CD14-positive monocyte (primary cell): ENCODE data around the gene CSN3. TPM values are rescaled to one million over a fixed set of nuclear protein-coding genes. Genes with fewer than 3 reads are reported as not detected.

Experiments used
- DNase-seq, 3 donors: peaks; one replicate each; pipeline ENCODE4 v3.0.0-alpha.2; 2011 to 2022
- H2AFZ ChIP-seq: 2 replicates; pipeline ENCODE4 v1.6.0; 2012; ENCODE audit warnings: mild to moderate bottlenecking, low read depth, low read length, inconsistent platforms; ENCODE audit not compliant: insufficient read depth, poor library complexity, severe bottlenecking
- H3K27ac ChIP-seq, 2 donors: 1 replicate in 1 of 2; 2 replicates in 1 of 2; pipeline ENCODE4 v1.5.1; 2012 to 2013; ENCODE audit warnings: low read length in 2 of 2, control low read depth in 1 of 2, inconsistent platforms in 1 of 2, low read depth in 1 of 2, mild to moderate bottlenecking in 1 of 2
- H3K27me3 ChIP-seq, 2 donors: one replicate each; pipeline versions ENCODE4 v1.6.0 to v1.6.1; 2011 to 2013; ENCODE audit warnings: low read length in 2 of 2; ENCODE audit not compliant: control insufficient read depth in 2 of 2, insufficient read depth in 2 of 2
- H3K36me3 ChIP-seq, 2 donors: replicated peaks in 1 of 2; 1 replicate in 1 of 2; 2 replicates in 1 of 2; pipeline versions ENCODE4 v1.5.1 to v1.6.1; 2012 to 2013; ENCODE audit warnings: low read length in 2 of 2, control low read depth in 1 of 2, inconsistent platforms in 1 of 2, mild to moderate bottlenecking in 1 of 2; ENCODE audit not compliant: insufficient read depth in 2 of 2, control insufficient read depth in 1 of 2
- H3K4me1 ChIP-seq, 2 donors: 1 replicate in 1 of 2; 2 replicates in 1 of 2; pipeline versions ENCODE4 v1.5.1 to v1.6.1; 2012 to 2013; ENCODE audit warnings: low read length in 2 of 2, control low read depth in 1 of 2, inconsistent platforms in 1 of 2, mild to moderate bottlenecking in 1 of 2, moderate library complexity in 1 of 2; ENCODE audit not compliant: insufficient read depth in 2 of 2, control insufficient read depth in 1 of 2
- H3K4me2 ChIP-seq: replicated peaks from 2 replicates; pipeline ENCODE3; 2012; ENCODE audit warnings: low read length, moderate library complexity, mild to moderate bottlenecking; ENCODE audit not compliant: poor library complexity, severe bottlenecking; ENCODE audit errors: extremely low read depth
- H3K4me3 ChIP-seq, 3 experiments: fragments of 200-600 bp in 1 of 3; sonication (generic) in 1 of 3; replicated peaks in 1 of 3; 1 replicate in 2 of 3; 2 replicates in 1 of 3; pipeline ENCODE4 v1.5.1; 2011 to 2013; ENCODE audit warnings: low read length in 3 of 3, mild to moderate bottlenecking in 3 of 3, control low read depth in 2 of 3, low read depth in 2 of 3, inconsistent platforms in 1 of 3, moderate library complexity in 1 of 3
- H3K79me2 ChIP-seq: 2 replicates; pipeline ENCODE4 v1.6.0; 2012; ENCODE audit warnings: mild to moderate bottlenecking, control low read depth, inconsistent platforms, low read length, moderate library complexity; ENCODE audit not compliant: insufficient read depth
- H3K9ac ChIP-seq: 2 replicates; pipeline ENCODE4 v1.6.0; 2017; ENCODE audit warnings: low read length, mild to moderate bottlenecking; ENCODE audit not compliant: insufficient read depth, poor library complexity, severe bottlenecking
- H3K9me3 ChIP-seq, 2 donors: replicated peaks in 1 of 2; 1 replicate in 1 of 2; 2 replicates in 1 of 2; pipeline versions ENCODE4 v1.5.1 to v1.6.1; 2012 to 2013; ENCODE audit warnings: low read length in 2 of 2, control low read depth in 1 of 2; ENCODE audit not compliant: control insufficient read depth in 1 of 2, insufficient read depth in 1 of 2
- H4K20me1 ChIP-seq: 2 replicates; pipeline ENCODE4 v1.6.0; 2012; ENCODE audit warnings: mild to moderate bottlenecking, low read length, control low read depth, moderate library complexity; ENCODE audit not compliant: insufficient read depth
- H3K27ac Mint-ChIP-seq, 7 donors: one replicate each; pipeline ENCODE4 v1.8.0; 2020; ENCODE audit warnings: mild to moderate bottlenecking in 7 of 7, mixed read lengths in 7 of 7, moderate library complexity in 6 of 7, inconsistent platforms in 2 of 7
- H3K27me3 Mint-ChIP-seq, 3 donors: one replicate each; pipeline ENCODE4 v1.8.0; 2021 to 2022; ENCODE audit warnings: low read depth in 3 of 3, mild to moderate bottlenecking in 3 of 3, mixed read lengths in 3 of 3, moderate library complexity in 3 of 3, inconsistent platforms in 1 of 3
- H3K36me3 Mint-ChIP-seq, 2 donors: one replicate each; pipeline ENCODE4 v1.8.0; 2020; ENCODE audit warnings: mixed read lengths in 2 of 2, inconsistent platforms in 1 of 2, mild to moderate bottlenecking in 1 of 2
- H3K4me1 Mint-ChIP-seq: one replicate; pipeline ENCODE4 v1.8.0; 2020; ENCODE audit warnings: mild to moderate bottlenecking, mixed read lengths
- H3K4me3 Mint-ChIP-seq, 2 donors: one replicate each; pipeline ENCODE4 v1.8.0; 2020; ENCODE audit warnings: mild to moderate bottlenecking in 2 of 2, mixed read lengths in 2 of 2, moderate library complexity in 1 of 2
- H3K9me3 Mint-ChIP-seq, 7 donors: one replicate each; pipeline ENCODE4 v1.8.0; 2020 to 2022; ENCODE audit warnings: mixed read lengths in 7 of 7, mild to moderate bottlenecking in 6 of 7, moderate library complexity in 6 of 7, inconsistent platforms in 2 of 7
- WGBS: methylation state at CpG from one replicate; pipeline ENCODE4 v1.1.5; 2013; ENCODE audit warnings: missing lambda C conversion rate; ENCODE audit not compliant: insufficient coverage; 5-methylcytosine and 5-hydroxymethylcytosine counted together
- intact Hi-C, 2 donors: fragments of 100-400 bp; cut with micrococcal nuclease; formaldehyde crosslinking; loops; one replicate each; pipeline versions ENCODE4 v1.15.0 to v1.15.1; 2023
- polyA plus RNA-seq, 3 donors: library from polyadenylated mRNA; depleted of rRNA in 1 of 3; unstranded in 2 of 3; stranded (reverse) in 1 of 3; fragments of 300-500 nt in 2 of 3; fragments of >200 nt in 1 of 3; fragmentation: Illumina TruSeq in 2 of 3; gene quantifications; 1 replicate in 2 of 3; 2 replicates in 1 of 3; pipeline ENCODE4 v1.2.3, GENCODE V29; 2012 to 2021
- TF ChIP-seq, protein P1 (sequence below): fragments of 200-600 bp; IDR thresholded peaks from one replicate; pipeline ENCODE4 v1.8.0; 2022; ENCODE audit warnings: antibody characterized with exemption, mild to moderate bottlenecking

Gene CSN3
- polyA plus RNA-seq, 3 donors = not detected

DNA sequence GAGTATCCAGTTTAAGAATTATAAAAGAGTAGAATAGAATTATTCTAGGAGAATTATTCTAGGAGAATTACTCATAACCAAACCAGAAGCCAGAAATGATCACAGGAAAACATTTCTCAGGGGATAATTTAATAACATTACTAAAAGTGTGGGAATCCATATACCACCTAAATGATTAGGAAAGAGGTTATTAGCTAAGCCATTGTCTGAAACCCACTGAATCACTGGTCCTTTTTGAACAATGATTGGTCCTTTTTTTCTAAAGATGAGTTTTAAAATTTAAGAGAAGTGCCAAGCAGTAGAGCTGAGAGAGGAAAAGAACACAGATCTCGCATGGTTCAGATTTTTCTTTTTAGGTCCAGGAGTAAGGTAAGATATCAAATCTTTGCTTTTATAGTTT is 47.0 kb upstream of the CSN3 start, which contains the start of gene ODAM:
Gene ODAM (plus strand): TSS at position 301 of the 400 bp plus-strand sequence. CDS start 819 bp downstream, outside the sequence.
- H3K4me1 ChIP-seq = no peaks in the 10 kb centered on the region
- H3K4me3 ChIP-seq = no peak within 1 kb of the TSS
- no peak within 1 kb of the TSS for H3K27ac ChIP-seq
- WGBS = 83% methylated on average over 1 of the region's 1 CpG
- H3K27me3 Mint-ChIP-seq = peaks cover 0 to 3% (median 0%) of the 10 kb centered on the region in 3 donors
- no peaks in the 10 kb centered on the region for H4K20me1 ChIP-seq
- TF ChIP-seq, protein P1, sequence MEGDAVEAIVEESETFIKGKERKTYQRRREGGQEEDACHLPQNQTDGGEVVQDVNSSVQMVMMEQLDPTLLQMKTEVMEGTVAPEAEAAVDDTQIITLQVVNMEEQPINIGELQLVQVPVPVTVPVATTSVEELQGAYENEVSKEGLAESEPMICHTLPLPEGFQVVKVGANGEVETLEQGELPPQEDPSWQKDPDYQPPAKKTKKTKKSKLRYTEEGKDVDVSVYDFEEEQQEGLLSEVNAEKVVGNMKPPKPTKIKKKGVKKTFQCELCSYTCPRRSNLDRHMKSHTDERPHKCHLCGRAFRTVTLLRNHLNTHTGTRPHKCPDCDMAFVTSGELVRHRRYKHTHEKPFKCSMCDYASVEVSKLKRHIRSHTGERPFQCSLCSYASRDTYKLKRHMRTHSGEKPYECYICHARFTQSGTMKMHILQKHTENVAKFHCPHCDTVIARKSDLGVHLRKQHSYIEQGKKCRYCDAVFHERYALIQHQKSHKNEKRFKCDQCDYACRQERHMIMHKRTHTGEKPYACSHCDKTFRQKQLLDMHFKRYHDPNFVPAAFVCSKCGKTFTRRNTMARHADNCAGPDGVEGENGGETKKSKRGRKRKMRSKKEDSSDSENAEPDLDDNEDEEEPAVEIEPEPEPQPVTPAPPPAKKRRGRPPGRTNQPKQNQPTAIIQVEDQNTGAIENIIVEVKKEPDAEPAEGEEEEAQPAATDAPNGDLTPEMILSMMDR = no peak
- no peak within 1 kb of the TSS for H3K4me3 Mint-ChIP-seq
- no peak within 1 kb of the TSS for H3K4me2 ChIP-seq
- H3K27me3 ChIP-seq = no peaks in the 10 kb centered on the region
- no peak within 1 kb of the TSS for H3K9ac ChIP-seq
- intact Hi-C loops = no loop called here
- H3K79me2 ChIP-seq = no peaks in the 10 kb centered on the region
- H2AFZ ChIP-seq = no peak within 1 kb of the TSS
- DNase-seq = no peak
- no peaks in the 10 kb centered on the region for H3K36me3 Mint-ChIP-seq
- H3K9me3 ChIP-seq = no peaks in the 10 kb centered on the region
- no peak within 1 kb of the TSS for H3K27ac Mint-ChIP-seq
- peaks cover 0 to 2% (median 0%) of the 10 kb centered on the region in 7 donors for H3K9me3 Mint-ChIP-seq
- H3K36me3 ChIP-seq = no peaks in the 10 kb centered on the region
- no peaks in the 10 kb centered on the region for H3K4me1 Mint-ChIP-seq

DNA sequence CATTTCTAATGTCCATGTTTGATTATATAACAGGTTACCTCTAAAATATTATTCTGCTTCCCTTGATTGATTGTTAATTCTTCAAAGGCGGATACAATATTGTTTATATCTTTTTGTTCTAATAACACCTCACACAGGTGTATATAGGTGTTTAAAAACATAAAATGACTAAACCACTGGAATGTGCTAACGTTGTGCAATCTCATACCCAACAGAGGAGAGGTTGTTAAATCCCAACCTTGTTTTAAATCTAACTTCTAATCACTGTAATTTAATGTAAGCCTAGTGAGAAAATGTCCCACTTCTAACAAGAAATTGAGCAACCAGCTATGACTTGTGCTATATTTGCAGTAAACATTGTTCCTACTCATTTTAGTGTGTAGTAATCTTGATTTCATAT is 45.5 kb upstream of the CSN3 start:
- intact Hi-C loops = no loop called here
- WGBS = no CpG with 5 or more reads among the region's 2 CpGs
- no peaks in the 10 kb centered on the region for H3K4me1 ChIP-seq
- no peaks in the 10 kb centered on the region for H3K9me3 Mint-ChIP-seq
- TF ChIP-seq, protein P1 = no peak
- no peaks in the 10 kb centered on the region for H3K36me3 ChIP-seq
- H3K4me1 Mint-ChIP-seq = no peaks in the 10 kb centered on the region
- H3K4me2 ChIP-seq = no peak overlapping the region
- no peak overlapping the region for H3K27ac Mint-ChIP-seq
- no peak overlapping the region for H3K4me3 ChIP-seq
- no peaks in the 10 kb centered on the region for H3K36me3 Mint-ChIP-seq
- H3K79me2 ChIP-seq = no peaks in the 10 kb centered on the region
- peaks cover 0 to 3% (median 0%) of the 10 kb centered on the region in 3 donors for H3K27me3 Mint-ChIP-seq
- no peak overlapping the region for H3K9ac ChIP-seq
- no peaks in the 10 kb centered on the region for H4K20me1 ChIP-seq
- no peak overlapping the region for H3K27ac ChIP-seq
- no peak overlapping the region for H2AFZ ChIP-seq
- DNase-seq = no peak
- no peaks in the 10 kb centered on the region for H3K27me3 ChIP-seq
- H3K4me3 Mint-ChIP-seq = no peak overlapping the region
- no peaks in the 10 kb centered on the region for H3K9me3 ChIP-seq
